HPDE6-E6E7 (cell line): ENCODE measurements around the gene FAM3C.

Source experiments
- DNase-seq: peaks from one replicate; pipeline ENCODE4 v3.0.0; 2011; ENCODE audit warnings: missing footprints; ENCODE audit errors: extremely low spot score

Gene FAM3C

DNA sequence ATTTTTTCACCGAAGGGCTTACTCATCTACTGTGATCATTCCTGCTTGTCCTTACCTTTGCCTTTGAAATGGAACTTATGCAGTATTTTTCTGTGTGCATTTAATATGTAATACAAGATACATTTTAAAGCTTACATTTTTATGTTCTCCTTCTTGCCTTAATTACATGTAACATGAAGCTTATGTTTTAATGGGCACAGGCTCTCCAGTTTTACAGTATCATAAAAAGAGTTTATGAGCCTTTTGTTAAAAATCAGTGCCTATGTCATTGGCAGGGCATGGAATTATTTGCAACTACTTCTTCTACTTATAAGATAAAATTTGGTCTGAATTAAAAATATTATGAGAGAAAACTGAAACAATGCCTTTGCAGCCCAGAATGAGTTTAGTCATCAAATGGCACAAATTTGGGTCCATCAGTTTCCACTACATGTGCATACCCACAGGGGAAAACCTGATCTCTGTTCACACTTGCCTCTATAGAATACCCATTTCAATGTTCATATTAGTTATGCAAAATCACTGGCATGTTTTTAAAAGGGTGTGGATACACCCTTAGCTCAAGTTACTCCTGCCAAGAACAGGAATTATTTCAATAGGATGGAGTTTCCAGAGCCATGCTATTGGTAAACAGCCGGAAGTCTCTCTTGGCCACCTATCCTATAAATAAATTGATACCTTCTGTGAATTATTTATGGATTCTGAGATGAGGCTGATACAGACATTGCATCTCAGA is 95.3 kb downstream of the FAM3C start:
- no peak for DNase-seq
